Progenitor cell of endocrine pancreas (in vitro differentiated cells): ENCODE measurements around the gene GKN2. TPM values are rescaled to one million over a fixed set of nuclear protein-coding genes. Genes with fewer than 3 reads are reported as not detected.
"Not testable (repeated sequence)": the region's sequence is repeated elsewhere in the genome, so short reads cannot be mapped to it uniquely, and the experiment has no call there.

Experiments used
- DNase-seq: peaks from one replicate; pipeline ENCODE4 v3.0.0; 2021; ENCODE audit warnings: low spot score; ENCODE audit not compliant: unreplicated experiment
- H3K27ac Mint-ChIP-seq: 2 replicates; pipeline ENCODE4 v1.8.0; 2021; ENCODE audit warnings: mild to moderate bottlenecking, moderate library complexity, mixed read lengths
- H3K27me3 Mint-ChIP-seq: 2 replicates; pipeline ENCODE4 v1.8.0; 2021; ENCODE audit warnings: mixed read lengths
- H3K36me3 Mint-ChIP-seq: 2 replicates; pipeline ENCODE4 v1.8.0; 2022; ENCODE audit warnings: mixed read lengths; ENCODE audit not compliant: insufficient read depth
- H3K4me1 Mint-ChIP-seq: 2 replicates; pipeline ENCODE4 v1.8.0; 2021; ENCODE audit warnings: low read depth, mixed read lengths
- H3K4me3 Mint-ChIP-seq: 2 replicates; pipeline ENCODE4 v1.8.0; 2021; ENCODE audit warnings: low read depth, mild to moderate bottlenecking, moderate library complexity, mixed read lengths
- H3K9me3 Mint-ChIP-seq: 2 replicates; pipeline ENCODE4 v1.8.0; 2021; ENCODE audit warnings: low read depth, mixed read lengths
- total RNA-seq: library from RNA; stranded (reverse); gene quantifications from 2 replicates; pipeline ENCODE4 v1.2.1, GENCODE V29; 2021
- TF ChIP-seq, protein P1 (sequence below): fragments of 200-600 bp; sonication (generic); IDR thresholded peaks from one replicate; pipeline ENCODE4 v1.5.0; 2021; ENCODE audit warnings: antibody characterized with exemption, mild to moderate bottlenecking; ENCODE audit not compliant: unreplicated experiment

GKN2 gene
- total RNA-seq, 1 donor from 2014 or later: not detected

DNA sequence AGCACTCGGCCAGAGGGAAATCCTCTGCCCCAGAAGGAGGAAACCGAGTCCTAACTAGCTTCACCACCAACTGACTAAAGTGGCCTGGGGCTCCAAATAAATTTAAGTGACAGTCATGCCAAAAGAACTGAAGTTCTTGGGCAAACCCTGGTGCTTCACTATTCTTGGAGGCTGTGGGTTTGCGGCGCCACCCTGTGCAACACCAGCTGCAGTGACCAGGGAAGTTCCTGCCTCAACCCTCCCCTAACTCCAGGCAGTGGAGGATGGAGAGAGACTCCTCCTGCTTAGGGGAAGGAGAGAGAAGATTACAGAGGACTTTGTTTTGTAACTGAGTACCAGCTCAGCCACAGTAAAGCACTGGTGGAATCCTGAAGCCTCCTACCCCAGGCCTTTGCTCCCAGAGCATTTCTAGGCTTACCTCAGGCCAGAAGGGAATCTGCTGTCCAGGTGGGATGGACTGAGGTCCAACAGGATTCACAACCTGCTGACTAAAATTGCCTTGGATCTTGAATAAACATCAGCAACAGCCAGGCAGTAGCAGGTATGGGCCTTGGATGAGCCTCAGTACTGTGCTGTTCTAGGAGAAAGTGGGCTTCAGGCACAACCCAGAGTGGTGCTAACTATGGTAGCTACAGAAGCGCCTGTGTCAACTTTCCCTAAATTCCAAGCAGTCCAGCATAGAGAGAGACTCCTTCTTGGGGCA lies 52.0 kb downstream of the GKN2 start:
- TF ChIP-seq, protein P1, sequence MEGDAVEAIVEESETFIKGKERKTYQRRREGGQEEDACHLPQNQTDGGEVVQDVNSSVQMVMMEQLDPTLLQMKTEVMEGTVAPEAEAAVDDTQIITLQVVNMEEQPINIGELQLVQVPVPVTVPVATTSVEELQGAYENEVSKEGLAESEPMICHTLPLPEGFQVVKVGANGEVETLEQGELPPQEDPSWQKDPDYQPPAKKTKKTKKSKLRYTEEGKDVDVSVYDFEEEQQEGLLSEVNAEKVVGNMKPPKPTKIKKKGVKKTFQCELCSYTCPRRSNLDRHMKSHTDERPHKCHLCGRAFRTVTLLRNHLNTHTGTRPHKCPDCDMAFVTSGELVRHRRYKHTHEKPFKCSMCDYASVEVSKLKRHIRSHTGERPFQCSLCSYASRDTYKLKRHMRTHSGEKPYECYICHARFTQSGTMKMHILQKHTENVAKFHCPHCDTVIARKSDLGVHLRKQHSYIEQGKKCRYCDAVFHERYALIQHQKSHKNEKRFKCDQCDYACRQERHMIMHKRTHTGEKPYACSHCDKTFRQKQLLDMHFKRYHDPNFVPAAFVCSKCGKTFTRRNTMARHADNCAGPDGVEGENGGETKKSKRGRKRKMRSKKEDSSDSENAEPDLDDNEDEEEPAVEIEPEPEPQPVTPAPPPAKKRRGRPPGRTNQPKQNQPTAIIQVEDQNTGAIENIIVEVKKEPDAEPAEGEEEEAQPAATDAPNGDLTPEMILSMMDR: no peak
- DNase-seq: no peak
- peaks cover 32% of the 10 kb centered on the region for H3K9me3 Mint-ChIP-seq
- peaks cover 2% of the 10 kb centered on the region for H3K36me3 Mint-ChIP-seq
- no peaks in the 10 kb centered on the region for H3K27me3 Mint-ChIP-seq
- H3K4me1 Mint-ChIP-seq: no peaks in the 10 kb centered on the region
- H3K27ac Mint-ChIP-seq: no peak overlapping the region
- no peak overlapping the region for H3K4me3 Mint-ChIP-seq

DNA sequence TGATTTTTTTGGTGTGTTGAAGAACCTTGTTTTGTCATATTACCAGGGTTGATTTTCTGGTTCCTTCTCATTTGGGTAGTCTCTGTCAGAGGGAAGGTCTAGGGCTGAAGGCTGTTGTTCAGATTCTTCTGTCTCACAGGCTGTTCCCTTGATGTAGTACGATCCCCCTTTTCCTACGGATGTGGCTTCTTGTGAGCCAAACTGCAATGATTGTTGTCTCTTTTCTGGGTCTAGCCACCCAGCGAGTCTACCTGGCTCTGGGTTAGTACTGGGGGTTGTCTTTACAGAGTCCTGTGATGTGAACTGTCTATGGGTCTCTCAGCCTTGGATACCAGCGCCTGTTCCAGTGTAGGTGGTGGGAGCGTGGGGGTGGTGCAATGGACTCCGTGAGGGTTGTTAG lies 56.7 kb downstream of the GKN2 start:
- H3K4me1 Mint-ChIP-seq, H3K4me3 Mint-ChIP-seq, DNase-seq, H3K27me3 Mint-ChIP-seq, H3K9me3 Mint-ChIP-seq, H3K27ac Mint-ChIP-seq, H3K36me3 Mint-ChIP-seq: not testable (repeated sequence)

Other genes starting within 250 kb of the GKN2 start
- 1.3 and 1.8 TPM in 2 replicates for gene ARHGAP25, start 218.1 kb downstream of the GKN2 start, total RNA-seq
- gene BMP10, start 81.5 kb downstream of the GKN2 start, total RNA-seq: not detected in 2 replicates
- gene GKN1, start 21.7 kb upstream of the GKN2 start, total RNA-seq: not detected in 2 replicates
- 73.4 and 77.4 TPM in 2 replicates for gene ANTXR1, start 60.3 kb upstream of the GKN2 start, total RNA-seq